KMS-11 (cell line): ENCODE results near the gene HERPUD1.
"Not testable (repeated sequence)": the region's sequence is repeated elsewhere in the genome, so short reads cannot be mapped to it uniquely, and the experiment has no call there.

ENCODE experiments used
- H2AFZ ChIP-seq: fragments of 200-600 bp; sonication (generic); 2 replicates; pipeline ENCODE4 v1.6.1; 2016; ENCODE audit warnings: antibody characterized with exemption, mixed run types, low read depth
- H3K27ac ChIP-seq: fragments of 200-600 bp; sonication (generic); 2 replicates; pipeline ENCODE4 v1.6.1; 2016; ENCODE audit warnings: mild to moderate bottlenecking, mixed run types
- H3K27me3 ChIP-seq: fragments of 200-600 bp; sonication (generic); 2 replicates; pipeline ENCODE4 v1.6.1; 2017; ENCODE audit warnings: mild to moderate bottlenecking, low read depth, mixed run types, moderate library complexity; ENCODE audit not compliant: insufficient read depth
- H3K36me3 ChIP-seq: fragments of 200-600 bp; sonication (generic); 2 replicates; pipeline ENCODE4 v1.6.1; 2017; ENCODE audit warnings: mild to moderate bottlenecking, mixed run types; ENCODE audit not compliant: insufficient read depth
- H3K4me1 ChIP-seq: fragments of 200-600 bp; sonication (generic); 2 replicates; pipeline ENCODE4 v1.6.1; 2016; ENCODE audit warnings: mild to moderate bottlenecking, low read depth, mixed run types; ENCODE audit not compliant: poor library complexity, severe bottlenecking
- H3K4me2 ChIP-seq: fragments of 200-600 bp; sonication (generic); 2 replicates; pipeline ENCODE4 v1.7.0; 2016; ENCODE audit warnings: mild to moderate bottlenecking, mixed run types
- H3K4me3 ChIP-seq: fragments of 200-600 bp; sonication (generic); IDR thresholded peaks from 2 replicates; pipeline ENCODE4 v1.6.1; 2017; ENCODE audit warnings: low read depth, low read length, mixed read lengths; ENCODE audit not compliant: insufficient read depth
- H3K79me2 ChIP-seq: fragments of 200-600 bp; sonication (generic); 2 replicates; pipeline ENCODE4 v1.6.1; 2016; ENCODE audit warnings: low read depth, mixed run types; ENCODE audit not compliant: insufficient read depth
- H3K9ac ChIP-seq: fragments of 200-600 bp; sonication (generic); 2 replicates; pipeline ENCODE4 v1.6.1; 2016; ENCODE audit warnings: mild to moderate bottlenecking, mixed run types
- H4K20me1 ChIP-seq: fragments of 200-600 bp; sonication (generic); 2 replicates; pipeline ENCODE4 v1.6.1; 2016; ENCODE audit warnings: mild to moderate bottlenecking, mixed run types; ENCODE audit not compliant: insufficient read depth
- TF ChIP-seq, protein P1 (sequence below): fragments of 200-600 bp; sonication (generic); conservative IDR thresholded peaks from 2 replicates; pipeline ENCODE4 v1.6.1; 2017; ENCODE audit warnings: low read depth, mild to moderate bottlenecking, antibody characterized with exemption, low read length, moderate library complexity, mixed read lengths

The HERPUD1 gene

GRCh38 chr16:56931271-56931891 is 561 bp upstream of the HERPUD1 start:
- Histone ChIP-seq H3K36me3 (peaks cover 19% of the 10 kb centered on the region; the same call in 1 of the 2 replicates), H4K20me1 (peaks cover 18% of the 10 kb centered on the region; the same call in 1 of the 2 replicates), H2AFZ (peak overlapping the region; percentile 36; the same call in 1 of the 2 replicates), H3K79me2 (peaks cover 44% of the 10 kb centered on the region), H3K27me3 (no peaks in the 10 kb centered on the region), H3K27ac (peak overlapping the region; percentile 97), H3K9ac (peak overlapping the region; percentile 99), H3K4me3 (no peak overlapping the region), H3K4me2 (peak overlapping the region; percentile 98), H3K4me1 (peaks cover 46% of the 10 kb centered on the region)
- TF ChIP-seq, protein P1, sequence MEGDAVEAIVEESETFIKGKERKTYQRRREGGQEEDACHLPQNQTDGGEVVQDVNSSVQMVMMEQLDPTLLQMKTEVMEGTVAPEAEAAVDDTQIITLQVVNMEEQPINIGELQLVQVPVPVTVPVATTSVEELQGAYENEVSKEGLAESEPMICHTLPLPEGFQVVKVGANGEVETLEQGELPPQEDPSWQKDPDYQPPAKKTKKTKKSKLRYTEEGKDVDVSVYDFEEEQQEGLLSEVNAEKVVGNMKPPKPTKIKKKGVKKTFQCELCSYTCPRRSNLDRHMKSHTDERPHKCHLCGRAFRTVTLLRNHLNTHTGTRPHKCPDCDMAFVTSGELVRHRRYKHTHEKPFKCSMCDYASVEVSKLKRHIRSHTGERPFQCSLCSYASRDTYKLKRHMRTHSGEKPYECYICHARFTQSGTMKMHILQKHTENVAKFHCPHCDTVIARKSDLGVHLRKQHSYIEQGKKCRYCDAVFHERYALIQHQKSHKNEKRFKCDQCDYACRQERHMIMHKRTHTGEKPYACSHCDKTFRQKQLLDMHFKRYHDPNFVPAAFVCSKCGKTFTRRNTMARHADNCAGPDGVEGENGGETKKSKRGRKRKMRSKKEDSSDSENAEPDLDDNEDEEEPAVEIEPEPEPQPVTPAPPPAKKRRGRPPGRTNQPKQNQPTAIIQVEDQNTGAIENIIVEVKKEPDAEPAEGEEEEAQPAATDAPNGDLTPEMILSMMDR, result no peak

- Histone ChIP-seq H3K79me2 (peaks cover 60% of the 10 kb centered on the region), H3K4me1 (peaks cover 50% of the 10 kb centered on the region), H3K27ac (peak overlapping the region; percentile 97), H3K4me3 (no peak overlapping the region), H3K27me3 (no peaks in the 10 kb centered on the region), H4K20me1 (peaks cover 18% of the 10 kb centered on the region; the same call in 1 of the 2 replicates), H3K4me2 (peak overlapping the region; percentile 100), H3K36me3 (peaks cover 35% of the 10 kb centered on the region; the same call in 1 of the 2 replicates), H3K9ac (peak overlapping the region; percentile 99), H2AFZ (no peak overlapping the region)
- TF ChIP-seq, protein P1, result no peak
Observed at GRCh38 chr16:56932721-56933619, 1.0 kb downstream of the HERPUD1 start.

- Histone ChIP-seq H3K9ac (peak overlapping the region; percentile 99), H2AFZ (no peak overlapping the region), H4K20me1 (peaks cover 18% of the 10 kb centered on the region; the same call in 1 of the 2 replicates), H3K4me2 (peak overlapping the region; percentile 100), H3K27me3 (no peaks in the 10 kb centered on the region), H3K4me1 (peaks cover 59% of the 10 kb centered on the region), H3K79me2 (peaks cover 70% of the 10 kb centered on the region), H3K36me3 (peaks cover 39% of the 10 kb centered on the region; the same call in 1 of the 2 replicates), H3K27ac (peak overlapping the region; percentile 97), H3K4me3 (no peak overlapping the region)
- TF ChIP-seq, protein P1, result no peak
Observed at GRCh38 chr16:56933828-56934598, 2.1 kb downstream of the HERPUD1 start.

- not testable (repeated sequence) for H3K27me3 ChIP-seq, H2AFZ ChIP-seq, H3K4me3 ChIP-seq
- peak overlapping the region; percentile 99 for H3K9ac ChIP-seq
- peaks cover 18% of the 10 kb centered on the region; the same call in 1 of the 2 replicates for H4K20me1 ChIP-seq
- peaks cover 64% of the 10 kb centered on the region for H3K4me1 ChIP-seq
- peaks cover 46% of the 10 kb centered on the region for H3K36me3 ChIP-seq
- peaks cover 77% of the 10 kb centered on the region for H3K79me2 ChIP-seq
- peak overlapping the region; percentile 97 for H3K27ac ChIP-seq
- H3K4me2 ChIP-seq, result peak overlapping the region; percentile 100
Observed at GRCh38 chr16:56934599-56935145, 2.7 kb downstream of the HERPUD1 start.
